Measurements from ENCODE around the gene ATP7B.

Gene ATP7B

DNA sequence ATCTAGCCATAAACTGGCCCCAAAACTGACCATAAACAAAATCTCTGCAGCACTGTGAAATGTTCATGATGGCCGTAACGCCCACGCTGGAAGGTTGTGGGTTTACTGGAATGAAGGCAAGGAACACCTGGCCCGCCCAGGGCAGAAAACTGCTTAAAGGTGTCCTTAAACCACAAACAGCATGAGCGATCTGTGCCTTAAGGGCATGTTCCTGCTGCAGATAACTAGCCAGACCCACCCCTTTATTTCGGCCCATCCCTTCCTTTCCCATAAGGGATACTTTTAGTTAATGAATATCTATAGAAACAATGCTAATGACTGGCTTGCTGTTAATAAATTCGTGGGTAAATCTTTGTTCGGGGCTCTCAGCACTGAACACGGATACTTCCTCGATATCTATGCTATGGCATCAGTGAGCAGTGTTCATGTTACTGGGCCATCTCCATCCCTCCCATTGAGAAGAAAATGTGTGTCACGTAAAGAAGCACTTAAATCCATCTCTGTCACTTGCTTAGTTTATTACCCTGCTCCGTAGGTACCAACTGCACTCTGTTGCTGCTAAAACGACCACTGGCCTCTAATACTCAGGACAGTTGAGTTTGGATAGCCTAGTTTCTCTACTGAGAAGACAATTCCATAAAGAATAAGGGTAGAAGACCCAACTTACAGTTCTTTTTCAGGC lies 5.3 kb downstream of the ATP7B start:
- TF ChIP-seq EZH2phosphoT487 (IDR thresholded peaks at IDR 0.05; ENCODE audit: low read length) (no peak), EZH2 (optimal IDR thresholded peaks at IDR 0.05; ENCODE audit: low read depth, low read length) (no peak)
- TF ChIP-seq, protein P1, sequence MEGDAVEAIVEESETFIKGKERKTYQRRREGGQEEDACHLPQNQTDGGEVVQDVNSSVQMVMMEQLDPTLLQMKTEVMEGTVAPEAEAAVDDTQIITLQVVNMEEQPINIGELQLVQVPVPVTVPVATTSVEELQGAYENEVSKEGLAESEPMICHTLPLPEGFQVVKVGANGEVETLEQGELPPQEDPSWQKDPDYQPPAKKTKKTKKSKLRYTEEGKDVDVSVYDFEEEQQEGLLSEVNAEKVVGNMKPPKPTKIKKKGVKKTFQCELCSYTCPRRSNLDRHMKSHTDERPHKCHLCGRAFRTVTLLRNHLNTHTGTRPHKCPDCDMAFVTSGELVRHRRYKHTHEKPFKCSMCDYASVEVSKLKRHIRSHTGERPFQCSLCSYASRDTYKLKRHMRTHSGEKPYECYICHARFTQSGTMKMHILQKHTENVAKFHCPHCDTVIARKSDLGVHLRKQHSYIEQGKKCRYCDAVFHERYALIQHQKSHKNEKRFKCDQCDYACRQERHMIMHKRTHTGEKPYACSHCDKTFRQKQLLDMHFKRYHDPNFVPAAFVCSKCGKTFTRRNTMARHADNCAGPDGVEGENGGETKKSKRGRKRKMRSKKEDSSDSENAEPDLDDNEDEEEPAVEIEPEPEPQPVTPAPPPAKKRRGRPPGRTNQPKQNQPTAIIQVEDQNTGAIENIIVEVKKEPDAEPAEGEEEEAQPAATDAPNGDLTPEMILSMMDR (IDR thresholded peaks at IDR 0.05; ENCODE audit: low read length): no peak
- H3K9me2 ChIP-seq (replicated peaks; ENCODE audit: insufficient read depth, low read length): no peaks in the 10 kb centered on the region
- no peak overlapping the region for H3K27ac ChIP-seq (ENCODE audit: low read length)
- no peaks in the 10 kb centered on the region for H3K36me3 ChIP-seq (replicated peaks; ENCODE audit: insufficient read depth, low read length)
- no peak overlapping the region for H2AFZ ChIP-seq (ENCODE audit: low read length)
- H3K9me3 ChIP-seq (replicated peaks; ENCODE audit: insufficient read depth, low read length): no peaks in the 10 kb centered on the region
- no peaks in the 10 kb centered on the region for H4K20me1 ChIP-seq (ENCODE audit: insufficient read depth, low read length)
- no peaks in the 10 kb centered on the region for H3K79me2 ChIP-seq (ENCODE audit: low read length)
- H3K4me1 ChIP-seq (ENCODE audit: low read length): no peaks in the 10 kb centered on the region
- H3K27me3 ChIP-seq (replicated peaks; ENCODE audit: insufficient read depth, low read length): peaks cover 4% of the 10 kb centered on the region; the same call in 1 of the 2 replicates
- DNase-seq: no peak
- H3K4me3 ChIP-seq (ENCODE audit: low read length): no peak overlapping the region
- H3F3A ChIP-seq (ENCODE audit: insufficient read depth, low read length): no peaks in the 10 kb centered on the region
- H3K4me2 ChIP-seq (ENCODE audit: low read depth, low read length): no peak overlapping the region
- H3K9ac ChIP-seq (ENCODE audit: low read length): no peak overlapping the region

DNA sequence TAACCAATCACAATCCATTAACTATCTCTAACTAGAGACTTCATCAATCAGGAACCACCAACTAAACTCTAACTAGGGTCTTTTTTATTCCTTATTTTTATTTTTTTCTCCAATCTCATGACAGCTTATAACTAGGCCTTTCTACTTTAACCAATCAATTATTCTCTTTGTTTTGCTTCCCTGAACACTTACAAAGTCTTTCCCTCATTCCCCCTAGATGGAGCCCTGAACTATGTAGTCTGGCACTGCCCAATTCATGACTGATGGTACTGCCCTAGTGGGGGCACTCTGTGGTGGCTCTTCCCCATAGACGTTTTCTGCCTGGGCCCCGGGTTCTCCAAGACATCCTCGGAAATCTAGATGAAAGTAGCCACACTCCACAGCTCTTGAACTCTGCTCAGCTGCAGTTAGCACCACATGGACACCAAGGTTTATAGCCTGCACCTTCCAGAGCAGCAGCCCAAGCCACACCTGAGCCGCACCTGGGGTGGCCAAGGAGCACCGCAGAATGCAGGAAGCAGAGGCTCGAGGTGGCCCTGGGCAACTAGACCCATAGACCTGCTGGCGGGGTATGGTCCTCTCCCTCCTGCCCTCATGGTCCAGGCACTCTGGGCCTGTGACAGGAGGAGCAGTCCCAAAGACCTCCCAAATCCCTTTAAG lies 6.6 kb downstream of the ATP7B start:
- H3K9ac ChIP-seq (ENCODE audit: low read length): no peak overlapping the region
- H3K4me2 ChIP-seq (ENCODE audit: low read depth, low read length): no peak overlapping the region
- no peaks in the 10 kb centered on the region for H3K27me3 ChIP-seq (replicated peaks; ENCODE audit: insufficient read depth, low read length)
- H3K9me2 ChIP-seq (replicated peaks; ENCODE audit: insufficient read depth, low read length): no peaks in the 10 kb centered on the region
- no peak for DNase-seq
- no peak overlapping the region for H3K27ac ChIP-seq (ENCODE audit: low read length)
- no peaks in the 10 kb centered on the region for H3K9me3 ChIP-seq (replicated peaks; ENCODE audit: insufficient read depth, low read length)
- no peak for TF ChIP-seq EZH2phosphoT487 (IDR thresholded peaks at IDR 0.05; ENCODE audit: low read length)
- TF ChIP-seq, protein P1 (IDR thresholded peaks at IDR 0.05; ENCODE audit: low read length): no peak
- no peak for TF ChIP-seq EZH2 (optimal IDR thresholded peaks at IDR 0.05; ENCODE audit: low read depth, low read length)
- no peaks in the 10 kb centered on the region for H3K79me2 ChIP-seq (ENCODE audit: low read length)
- no peaks in the 10 kb centered on the region for H4K20me1 ChIP-seq (ENCODE audit: insufficient read depth, low read length)
- no peaks in the 10 kb centered on the region for H3K4me1 ChIP-seq (ENCODE audit: low read length)
- no peaks in the 10 kb centered on the region for H3K36me3 ChIP-seq (replicated peaks; ENCODE audit: insufficient read depth, low read length)
- no peak overlapping the region for H3K4me3 ChIP-seq (ENCODE audit: low read length)
- H3F3A ChIP-seq (ENCODE audit: insufficient read depth, low read length): no peaks in the 10 kb centered on the region
- H2AFZ ChIP-seq (ENCODE audit: low read length): no peak overlapping the region

DNA sequence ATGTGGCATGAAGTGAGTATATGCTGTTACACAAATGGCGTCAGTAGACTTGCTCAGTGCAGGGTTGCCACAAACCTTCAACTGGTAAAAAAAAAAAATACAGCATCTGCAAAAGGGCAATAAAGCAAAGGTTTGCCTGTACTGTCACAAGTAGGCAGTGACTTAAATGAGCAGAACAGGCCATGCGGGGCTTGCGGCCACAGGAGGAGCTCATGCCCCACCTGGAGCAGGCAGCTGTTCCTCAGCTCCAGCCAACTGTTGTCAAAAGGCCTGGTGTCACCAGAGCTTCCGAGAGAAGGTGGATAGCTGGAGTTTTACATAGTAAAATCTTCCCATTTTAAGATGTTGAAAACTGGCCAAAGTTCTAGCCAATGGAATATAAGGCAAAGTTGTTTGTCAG lies 7.7 kb downstream of the ATP7B start:
- H3K4me2 ChIP-seq (ENCODE audit: low read depth, low read length): no peak overlapping the region
- H2AFZ ChIP-seq (ENCODE audit: low read length): no peak overlapping the region
- no peak for DNase-seq
- H3K36me3 ChIP-seq (replicated peaks; ENCODE audit: insufficient read depth, low read length): no peaks in the 10 kb centered on the region
- no peaks in the 10 kb centered on the region for H3F3A ChIP-seq (ENCODE audit: insufficient read depth, low read length)
- no peaks in the 10 kb centered on the region for H3K9me3 ChIP-seq (replicated peaks; ENCODE audit: insufficient read depth, low read length)
- no peaks in the 10 kb centered on the region for H3K4me1 ChIP-seq (ENCODE audit: low read length)
- TF ChIP-seq EZH2phosphoT487 (IDR thresholded peaks at IDR 0.05; ENCODE audit: low read length): no peak
- no peak for TF ChIP-seq EZH2 (optimal IDR thresholded peaks at IDR 0.05; ENCODE audit: low read depth, low read length)
- TF ChIP-seq, protein P1 (IDR thresholded peaks at IDR 0.05; ENCODE audit: low read length): no peak
- no peak overlapping the region for H3K9ac ChIP-seq (ENCODE audit: low read length)
- H3K79me2 ChIP-seq (ENCODE audit: low read length): no peaks in the 10 kb centered on the region
- H3K4me3 ChIP-seq (ENCODE audit: low read length): no peak overlapping the region
- no peak overlapping the region for H3K27ac ChIP-seq (ENCODE audit: low read length)
- H3K9me2 ChIP-seq (replicated peaks; ENCODE audit: insufficient read depth, low read length): no peaks in the 10 kb centered on the region
- no peaks in the 10 kb centered on the region for H3K27me3 ChIP-seq (replicated peaks; ENCODE audit: insufficient read depth, low read length)
- no peaks in the 10 kb centered on the region for H4K20me1 ChIP-seq (ENCODE audit: insufficient read depth, low read length)
